Measurements from ENCODE around the gene BRDT.

DNA sequence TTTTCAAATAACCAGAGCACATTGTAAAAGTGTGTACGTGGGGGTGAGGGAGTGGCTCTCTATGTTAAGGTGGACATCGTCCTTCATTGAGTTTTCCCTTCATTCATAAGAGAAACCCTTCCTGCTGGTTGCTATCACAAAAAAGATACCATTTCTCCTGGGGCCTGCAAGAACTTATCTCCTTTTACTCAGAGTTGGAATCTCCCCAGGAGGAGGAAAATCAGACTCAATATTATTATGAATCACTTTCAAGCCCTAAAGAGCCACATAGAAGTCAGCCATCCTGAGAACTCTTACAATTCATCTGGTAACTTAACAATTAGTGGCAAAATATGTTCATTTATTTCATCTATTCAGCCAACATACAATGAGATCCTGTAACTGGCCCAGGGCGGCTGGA lies 36.2 kb upstream of the BRDT start:
- TF ChIP-seq POLR2A (IDR thresholded peaks at IDR 0.05) = no peak
- TF ChIP-seq, protein P1, sequence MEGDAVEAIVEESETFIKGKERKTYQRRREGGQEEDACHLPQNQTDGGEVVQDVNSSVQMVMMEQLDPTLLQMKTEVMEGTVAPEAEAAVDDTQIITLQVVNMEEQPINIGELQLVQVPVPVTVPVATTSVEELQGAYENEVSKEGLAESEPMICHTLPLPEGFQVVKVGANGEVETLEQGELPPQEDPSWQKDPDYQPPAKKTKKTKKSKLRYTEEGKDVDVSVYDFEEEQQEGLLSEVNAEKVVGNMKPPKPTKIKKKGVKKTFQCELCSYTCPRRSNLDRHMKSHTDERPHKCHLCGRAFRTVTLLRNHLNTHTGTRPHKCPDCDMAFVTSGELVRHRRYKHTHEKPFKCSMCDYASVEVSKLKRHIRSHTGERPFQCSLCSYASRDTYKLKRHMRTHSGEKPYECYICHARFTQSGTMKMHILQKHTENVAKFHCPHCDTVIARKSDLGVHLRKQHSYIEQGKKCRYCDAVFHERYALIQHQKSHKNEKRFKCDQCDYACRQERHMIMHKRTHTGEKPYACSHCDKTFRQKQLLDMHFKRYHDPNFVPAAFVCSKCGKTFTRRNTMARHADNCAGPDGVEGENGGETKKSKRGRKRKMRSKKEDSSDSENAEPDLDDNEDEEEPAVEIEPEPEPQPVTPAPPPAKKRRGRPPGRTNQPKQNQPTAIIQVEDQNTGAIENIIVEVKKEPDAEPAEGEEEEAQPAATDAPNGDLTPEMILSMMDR (IDR thresholded peaks at IDR 0.05) = no peak
